NCI-H1436 (cell line): ENCODE measurements around the gene SH3RF2.
"Not testable (repeated sequence)": the region's sequence is repeated elsewhere in the genome, so short reads cannot be mapped to it uniquely, and the experiment has no call there.

Experiments used
- DNase-seq: peaks from one replicate; lab custom pipeline; 2025; lab: John Stamatoyannopoulos, UW

SH3RF2 gene

GRCh38 chr5:145936401-145937131 lies at the start of gene SH3RF2:
Gene SH3RF2 (plus strand): TSS chr5:145936578. CDS start chr5:145937929, 1,351 bp downstream.
- DNase-seq, result no peak

GRCh38 chr5:145887217-145887616 lies 49.2 kb upstream of the SH3RF2 start:
- no peak for DNase-seq

- DNase-seq, result no peak
These were observed 48.3 kb upstream of the SH3RF2 start for GRCh38 chr5:145887976-145888574.

- no peak for DNase-seq
These were observed 46.8 kb upstream of the SH3RF2 start for GRCh38 chr5:145889611-145890010.

GRCh38 chr5:145891378-145891777 lies 45.0 kb upstream of the SH3RF2 start:
- not testable (repeated sequence) for DNase-seq

GRCh38 chr5:145898171-145898570 lies 38.2 kb upstream of the SH3RF2 start:
- DNase-seq, result no peak

- DNase-seq, result no peak
These were observed 34.0 kb upstream of the SH3RF2 start for GRCh38 chr5:145902421-145902820.

GRCh38 chr5:145903113-145903512 lies 33.3 kb upstream of the SH3RF2 start:
- no peak for DNase-seq

- no peak for DNase-seq
These were observed 32.5 kb upstream of the SH3RF2 start for GRCh38 chr5:145903867-145904266.

GRCh38 chr5:145904743-145905142 lies 31.6 kb upstream of the SH3RF2 start:
- no peak for DNase-seq

GRCh38 chr5:145906401-145906800 lies 30.0 kb upstream of the SH3RF2 start:
- no peak for DNase-seq

- DNase-seq, result no peak
These were observed 28.0 kb upstream of the SH3RF2 start for GRCh38 chr5:145908206-145908960.

GRCh38 chr5:145911164-145911563 lies 25.2 kb upstream of the SH3RF2 start:
- DNase-seq, result no peak

GRCh38 chr5:145912019-145912418 lies 24.4 kb upstream of the SH3RF2 start:
- DNase-seq, result no peak

- DNase-seq, result no peak
These were observed 23.8 kb upstream of the SH3RF2 start for GRCh38 chr5:145912594-145912993.

- DNase-seq, result no peak
These were observed 22.7 kb upstream of the SH3RF2 start for GRCh38 chr5:145913701-145914100.

GRCh38 chr5:145915970-145916638 lies 20.3 kb upstream of the SH3RF2 start:
- no peak for DNase-seq

GRCh38 chr5:145917288-145917687 lies 19.1 kb upstream of the SH3RF2 start:
- no peak for DNase-seq

GRCh38 chr5:145918397-145918796 lies 18.0 kb upstream of the SH3RF2 start:
- no peak for DNase-seq

- no peak for DNase-seq
These were observed 17.0 kb upstream of the SH3RF2 start for GRCh38 chr5:145919413-145919812.

- DNase-seq, result no peak
These were observed 15.7 kb upstream of the SH3RF2 start for GRCh38 chr5:145920542-145921210.

- DNase-seq, result no peak
These were observed 15.2 kb upstream of the SH3RF2 start for GRCh38 chr5:145921211-145921610.
